HepG2 (cell line): ENCODE results near the gene ODC1. TPM values are rescaled to one million over a fixed set of nuclear protein-coding genes. Genes with fewer than 3 reads are reported as not detected.

ENCODE experiments used
- E2F1 ChIP-seq: sonication (generic); formaldehyde crosslinking; IDR thresholded peaks from 2 replicates; pipeline ENCODE4 v1.5.0; 2020; ENCODE audit warnings: missing genetic modification reagents
- FLYWCH1 ChIP-seq: sonication (generic); formaldehyde crosslinking; IDR thresholded peaks from 2 replicates; pipeline ENCODE4 v1.8.1; 2023; ENCODE audit warnings: mild to moderate bottlenecking, missing genetic modification reagents
- LBX2 ChIP-seq: sonication (generic); formaldehyde crosslinking; IDR thresholded peaks from 2 replicates; pipeline ENCODE4 v1.5.0; 2020; ENCODE audit warnings: missing genetic modification reagents, mild to moderate bottlenecking, borderline replicate concordance
- PRDM4 ChIP-seq: sonication (generic); formaldehyde crosslinking; IDR thresholded peaks from 2 replicates; pipeline ENCODE4 v1.9.0; 2021; ENCODE audit warnings: missing genetic modification reagents, borderline replicate concordance
- ZBTB8A ChIP-seq: sonication (generic); formaldehyde crosslinking; IDR thresholded peaks from 2 replicates; pipeline ENCODE4 v1.4.0; 2020; ENCODE audit warnings: mild to moderate bottlenecking, low read depth, missing genetic modification reagents, borderline replicate concordance
- ZFP41 ChIP-seq: sonication (generic); formaldehyde crosslinking; IDR thresholded peaks from 2 replicates; pipeline ENCODE4 v1.4.0; 2020; ENCODE audit warnings: mild to moderate bottlenecking, missing genetic modification reagents, borderline replicate concordance
- ZNF407 ChIP-seq: sonication (generic); formaldehyde crosslinking; IDR thresholded peaks from one replicate; pipeline ENCODE4 v1.5.1; 2020; ENCODE audit warnings: mild to moderate bottlenecking, missing genetic modification reagents; ENCODE audit errors: not compliant biosample characterization
- ZNF468 ChIP-seq: sonication (generic); formaldehyde crosslinking; IDR thresholded peaks from 2 replicates; pipeline ENCODE4 v1.8.0; 2022; ENCODE audit warnings: mild to moderate bottlenecking, moderate library complexity, missing genetic modification reagents
- ZNF512 ChIP-seq: sonication (generic); formaldehyde crosslinking; IDR thresholded peaks from 2 replicates; pipeline ENCODE4 v1.4.0; 2020; ENCODE audit warnings: mild to moderate bottlenecking, missing genetic modification reagents
- ZNF589 ChIP-seq: sonication (generic); formaldehyde crosslinking; conservative IDR thresholded peaks from 2 replicates; pipeline ENCODE4 v1.8.0; 2022; ENCODE audit warnings: mild to moderate bottlenecking, moderate library complexity, missing genetic modification reagents
- ZNF747 ChIP-seq: sonication (generic); formaldehyde crosslinking; IDR thresholded peaks from 2 replicates; pipeline ENCODE4 v1.8.1; 2023; ENCODE audit warnings: missing genetic modification reagents, mild to moderate bottlenecking, borderline replicate concordance
- polyA plus RNA-seq, 8 experiments: library from polyadenylated mRNA; depleted of rRNA in 3 of 8; stranded (reverse) in 7 of 8; unstranded in 1 of 8; fragments of >200 nt; fragmentation: Illumina TruSeq in 4 of 8; extraction: Trizol in 4 of 8; gene quantifications; 2 replicates each; pipeline versions ENCODE4 v1.2.1 to v1.2.3, GENCODE V29; 2011 to 2016; ENCODE audit warnings: low read depth in 4 of 8, missing spikeins in 1 of 8, mixed read lengths in 1 of 8; ENCODE audit not compliant: insufficient read depth in 1 of 8
- total RNA-seq, 5 experiments: library from RNA; depleted of rRNA; stranded (reverse); fragments of >200 nt; fragmentation: Illumina TruSeq; extraction: Trizol; gene quantifications; 2 replicates each; pipeline ENCODE4 v1.2.3, GENCODE V29; 2016; ENCODE audit warnings: low read depth in 1 of 5

Gene ODC1
- total and polyA plus RNA-seq, 2 of the 13 experiments (the other 11 are each of a cell fraction or from before 2014, with no cell fraction given), result 142 to 371 TPM

GRCh38 chr2:10449838-10450691 is 1.9 kb upstream of the ODC1 start (continued):
- TF ChIP-seq ZBTB8A (CRISPR knock-in tag) (0 out of 2 replicates have a peak, but pooled peaks have one; percentile 29), LBX2 (0 out of 2 replicates have a peak, but pooled peaks have one; percentile 58), FLYWCH1 (CRISPR knock-in tag) (no peak), ZNF747 (peak; percentile 83; the same call in 1 of the 2 replicates), ZNF468 (CRISPR knock-in tag) (no peak), PRDM4 (0 out of 2 replicates have a peak, but pooled peaks have one; percentile 7), ZFP41 (no peak), ZNF589 (CRISPR knock-in tag) (no peak), ZNF512 (no peak), ZNF407 (peak; percentile 58), E2F1 (no peak)
